ENCODE data around the gene TMEM184A.

- no peak for TF ChIP-seq CTCF (conservative IDR thresholded peaks at IDR 0.05; ENCODE audit: low read depth, low read length)
- TF ChIP-seq USF2 (IDR thresholded peaks at IDR 0.05; ENCODE audit: low read depth, low read length), result no peak
- TF ChIP-seq MAFK (IDR thresholded peaks at IDR 0.05; ENCODE audit: low read depth, low read length), result no peak
- no peak for TF ChIP-seq RFX5 (IDR thresholded peaks at IDR 0.05; ENCODE audit: low read depth, low read length)
- no peak for TF ChIP-seq FOS (IDR thresholded peaks at IDR 0.05; ENCODE audit: low read depth, low read length)
- no peak for TF ChIP-seq POLR2A (IDR thresholded peaks at IDR 0.05; ENCODE audit: low read depth, low read length)
Observed at GRCh38 chr7:1599640-1600395, 43.8 kb upstream of the TMEM184A start.
